Measurements from ENCODE around the gene CYP24A1. TPM values are rescaled to one million over a fixed set of nuclear protein-coding genes. Genes with fewer than 3 reads are reported as not detected.

The CYP24A1 gene
- polyA plus RNA-seq, 1 of the 3 experiments (the other 2 are of a cell fraction), result 8.8 TPM

- H2AFZ ChIP-seq (ENCODE audit: low read depth), result no peak overlapping the region
- no peaks in the 10 kb centered on the region for H4K20me1 ChIP-seq (ENCODE audit: insufficient read depth)
- 78% methylated on average over 14 of the region's 15 CpGs for WGBS (ENCODE audit: low lambda C conversion rate)
- H3K9me3 ChIP-seq, result no peaks in the 10 kb centered on the region
- POLR2A ChIA-PET, result no interaction called here
- CTCF ChIA-PET, result interaction anchor here (1.2 to 2.7 kb wide), 4 partner anchors 11 to 93 kb away, joined by 3 to 12 read pairs (median 4); partner anchors contain the start of gene PFDN4
- no peak overlapping the region for H3K4me3 ChIP-seq (ENCODE audit: low read depth in 2 of 2, low read length in 1 of 2)
- no peak for DNase-seq
- no peak overlapping the region for H3K4me2 ChIP-seq
- no peaks in the 10 kb centered on the region for H3K79me2 ChIP-seq (ENCODE audit: insufficient read depth)
- H3K9ac ChIP-seq, result no peak overlapping the region
- H3F3A ChIP-seq (replicated peaks; ENCODE audit: insufficient read depth), result no peaks in the 10 kb centered on the region
- no peak overlapping the region for H3K27ac ChIP-seq (ENCODE audit: low read depth in 2 of 2, low read length in 1 of 2)
- H3K36me3 ChIP-seq (replicated peaks in 1 of 2; ENCODE audit: control insufficient read depth in 1 of 2, insufficient read depth in 2 of 2, low read length in 1 of 2), result no peaks in the 10 kb centered on the region
- TF ChIP-seq RXRA (IDR thresholded peaks at IDR 0.05; ENCODE audit: borderline replicate concordance, low read depth) (no peak), NRF1 (IDR thresholded peaks at IDR 0.05; ENCODE audit: low read depth, low read length) (no peak), TEAD4 (IDR thresholded peaks at IDR 0.05; ENCODE audit: borderline replicate concordance, insufficient read depth) (no peak), CHD2 (IDR thresholded peaks at IDR 0.05; ENCODE audit: low read length, partially characterized antibody) (no peak), IRF3 (IDR thresholded peaks at IDR 0.05; ENCODE audit: low read depth, low read length) (no peak), MXI1 (IDR thresholded peaks at IDR 0.05; ENCODE audit: low read depth, low read length) (no peak)
- no peaks in the 10 kb centered on the region for H3K9me2 ChIP-seq
- H3K27me3 ChIP-seq (ENCODE audit: insufficient read depth), result no peaks in the 10 kb centered on the region
- H3K4me1 ChIP-seq (ENCODE audit: control insufficient read depth in 1 of 2, insufficient read depth in 2 of 2, low read depth in 1 of 2, low read length in 1 of 2), result no peaks in the 10 kb centered on the region
These were observed 58.5 kb downstream of the CYP24A1 start for GRCh38 chr20:54115172-54115854.

GRCh38 chr20:54114109-54114508 lies 59.7 kb downstream of the CYP24A1 start:
- CTCF ChIA-PET, result interaction anchor here (2.7 kb wide), 1 partner anchor 10 kb away, joined by 12 read pairs; no protein-coding TSS in a partner anchor
- no peak overlapping the region for H3K27ac ChIP-seq (ENCODE audit: low read depth in 2 of 2, low read length in 1 of 2)
- H3F3A ChIP-seq (replicated peaks; ENCODE audit: insufficient read depth), result no peaks in the 10 kb centered on the region
- 81% methylated on average over 2 of the region's 2 CpGs for WGBS (ENCODE audit: low lambda C conversion rate)
- H3K9me3 ChIP-seq, result no peaks in the 10 kb centered on the region
- no peaks in the 10 kb centered on the region for H3K9me2 ChIP-seq
- H3K4me1 ChIP-seq (ENCODE audit: control insufficient read depth in 1 of 2, insufficient read depth in 2 of 2, low read depth in 1 of 2, low read length in 1 of 2), result no peaks in the 10 kb centered on the region
- POLR2A ChIA-PET, result no interaction called here
- DNase-seq, result no peak
- H4K20me1 ChIP-seq (ENCODE audit: insufficient read depth), result no peaks in the 10 kb centered on the region
- no peak overlapping the region for H2AFZ ChIP-seq (ENCODE audit: low read depth)
- H3K79me2 ChIP-seq (ENCODE audit: insufficient read depth), result no peaks in the 10 kb centered on the region
- H3K9ac ChIP-seq, result no peak overlapping the region
- no peak overlapping the region for H3K4me3 ChIP-seq (ENCODE audit: low read depth in 2 of 2, low read length in 1 of 2)
- no peaks in the 10 kb centered on the region for H3K36me3 ChIP-seq (replicated peaks in 1 of 2; ENCODE audit: control insufficient read depth in 1 of 2, insufficient read depth in 2 of 2, low read length in 1 of 2)
- no peaks in the 10 kb centered on the region for H3K27me3 ChIP-seq (ENCODE audit: insufficient read depth)
- TF ChIP-seq JUND (IDR thresholded peaks at IDR 0.05) (no peak), RAD21 (IDR thresholded peaks at IDR 0.05; ENCODE audit: low read length) (no peak), EP300 (IDR thresholded peaks at IDR 0.05; ENCODE audit: borderline replicate concordance in 1 of 2, low read depth in 1 of 2, low read length in 1 of 2) (no peak), GABPA (IDR thresholded peaks at IDR 0.05; ENCODE audit: low read depth) (no peak), IRF3 (IDR thresholded peaks at IDR 0.05; ENCODE audit: low read depth, low read length) (no peak), RFX5 (IDR thresholded peaks at IDR 0.05; ENCODE audit: low read length) (no peak), NFIC (IDR thresholded peaks at IDR 0.05; ENCODE audit: borderline replicate concordance) (no peak), FOXM1 (IDR thresholded peaks at IDR 0.05; ENCODE audit: low read depth) (no peak), MXI1 (IDR thresholded peaks at IDR 0.05; ENCODE audit: low read depth, low read length) (no peak), RXRA (IDR thresholded peaks at IDR 0.05; ENCODE audit: borderline replicate concordance, low read depth) (no peak), USF2 (IDR thresholded peaks at IDR 0.05; ENCODE audit: borderline replicate concordance, low read depth, low read length) (no peak)
- TF ChIP-seq, protein P1, sequence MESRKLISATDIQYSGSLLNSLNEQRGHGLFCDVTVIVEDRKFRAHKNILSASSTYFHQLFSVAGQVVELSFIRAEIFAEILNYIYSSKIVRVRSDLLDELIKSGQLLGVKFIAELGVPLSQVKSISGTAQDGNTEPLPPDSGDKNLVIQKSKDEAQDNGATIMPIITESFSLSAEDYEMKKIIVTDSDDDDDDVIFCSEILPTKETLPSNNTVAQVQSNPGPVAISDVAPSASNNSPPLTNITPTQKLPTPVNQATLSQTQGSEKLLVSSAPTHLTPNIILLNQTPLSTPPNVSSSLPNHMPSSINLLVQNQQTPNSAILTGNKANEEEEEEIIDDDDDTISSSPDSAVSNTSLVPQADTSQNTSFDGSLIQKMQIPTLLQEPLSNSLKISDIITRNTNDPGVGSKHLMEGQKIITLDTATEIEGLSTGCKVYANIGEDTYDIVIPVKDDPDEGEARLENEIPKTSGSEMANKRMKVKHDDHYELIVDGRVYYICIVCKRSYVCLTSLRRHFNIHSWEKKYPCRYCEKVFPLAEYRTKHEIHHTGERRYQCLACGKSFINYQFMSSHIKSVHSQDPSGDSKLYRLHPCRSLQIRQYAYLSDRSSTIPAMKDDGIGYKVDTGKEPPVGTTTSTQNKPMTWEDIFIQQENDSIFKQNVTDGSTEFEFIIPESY (IDR thresholded peaks at IDR 0.05; ENCODE audit: borderline replicate concordance, low read depth), result no peak
- TF ChIP-seq, protein P2, sequence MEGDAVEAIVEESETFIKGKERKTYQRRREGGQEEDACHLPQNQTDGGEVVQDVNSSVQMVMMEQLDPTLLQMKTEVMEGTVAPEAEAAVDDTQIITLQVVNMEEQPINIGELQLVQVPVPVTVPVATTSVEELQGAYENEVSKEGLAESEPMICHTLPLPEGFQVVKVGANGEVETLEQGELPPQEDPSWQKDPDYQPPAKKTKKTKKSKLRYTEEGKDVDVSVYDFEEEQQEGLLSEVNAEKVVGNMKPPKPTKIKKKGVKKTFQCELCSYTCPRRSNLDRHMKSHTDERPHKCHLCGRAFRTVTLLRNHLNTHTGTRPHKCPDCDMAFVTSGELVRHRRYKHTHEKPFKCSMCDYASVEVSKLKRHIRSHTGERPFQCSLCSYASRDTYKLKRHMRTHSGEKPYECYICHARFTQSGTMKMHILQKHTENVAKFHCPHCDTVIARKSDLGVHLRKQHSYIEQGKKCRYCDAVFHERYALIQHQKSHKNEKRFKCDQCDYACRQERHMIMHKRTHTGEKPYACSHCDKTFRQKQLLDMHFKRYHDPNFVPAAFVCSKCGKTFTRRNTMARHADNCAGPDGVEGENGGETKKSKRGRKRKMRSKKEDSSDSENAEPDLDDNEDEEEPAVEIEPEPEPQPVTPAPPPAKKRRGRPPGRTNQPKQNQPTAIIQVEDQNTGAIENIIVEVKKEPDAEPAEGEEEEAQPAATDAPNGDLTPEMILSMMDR (IDR thresholded peaks at IDR 0.05), result no peak
- H3K4me2 ChIP-seq, result no peak overlapping the region

Measured in SK-N-SH (cell line).